ENCODE results near the gene GINS2. TPM values are rescaled to one million over a fixed set of nuclear protein-coding genes. Genes with fewer than 3 reads are reported as not detected.
A peak's percentile ranks its signal among the peaks of the same experiment; 100 is the strongest.

The GINS2 gene
- total RNA-seq, 2 experiments from 2014 or later = 74.3 to 142 TPM

DNA sequence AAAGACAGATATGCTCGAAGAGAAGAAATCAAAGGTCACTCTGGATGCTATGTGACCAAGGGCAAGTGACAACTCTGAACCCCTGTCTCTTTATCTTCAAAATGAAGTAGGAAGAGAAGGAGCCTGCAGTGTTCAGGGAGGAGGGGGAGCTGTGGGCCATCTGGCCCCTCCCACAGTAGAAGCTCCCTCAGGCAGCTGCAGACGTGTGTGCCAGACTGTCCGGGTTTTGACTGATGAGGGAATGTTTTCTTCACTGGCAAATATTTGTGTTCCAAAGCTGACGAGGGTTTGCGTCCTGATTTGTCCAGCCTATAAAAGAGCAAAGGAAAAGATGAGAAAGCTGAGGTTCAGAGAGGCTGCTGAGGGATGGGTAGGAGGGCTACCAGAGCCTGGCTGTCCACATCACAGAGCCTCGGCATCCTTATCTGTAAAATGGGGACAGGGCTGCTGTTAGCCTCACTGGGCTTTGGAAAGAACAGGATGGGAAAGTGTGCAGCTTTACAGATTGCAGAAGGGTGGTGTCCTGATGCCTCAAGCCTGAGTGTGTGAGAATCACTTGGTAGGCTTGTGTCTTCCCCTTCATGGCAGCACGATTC lies 1.8 kb upstream of the GINS2 start:
- Histone ChIP-seq H3K36me3 (ENCODE audit: insufficient read depth, low read length) (peaks cover 19% of the 10 kb centered on the region; the same call in 1 of the 2 replicates), H4K20me1 (ENCODE audit: insufficient read depth, low read length) (no peaks in the 10 kb centered on the region), H3K4me2 (ENCODE audit: low read length) (no peak overlapping the region), H3K27ac (ENCODE audit: low read depth, low read length, poor library complexity, severe bottlenecking) (no peak overlapping the region), H3K4me1 (ENCODE audit: insufficient read depth, low read length, poor library complexity, severe bottlenecking) (peaks cover 39% of the 10 kb centered on the region), H3K9me2 (ENCODE audit: insufficient read depth, low read length) (no peaks in the 10 kb centered on the region), H2AFZ (ENCODE audit: low read length) (0 out of 2 replicates have a peak overlapping the region, but pooled peaks have one; percentile 8), H3K79me2 (ENCODE audit: insufficient read depth, low read depth, low read length) (peaks cover 31% of the 10 kb centered on the region), H3K9me3 (ENCODE audit: low read length) (no peaks in the 10 kb centered on the region), H3K4me3 (ENCODE audit: low read depth, low read length, poor library complexity, severe bottlenecking) (no peak overlapping the region)
- no peak for DNase-seq (ENCODE audit: low spot score)
- TF ChIP-seq, protein P1, sequence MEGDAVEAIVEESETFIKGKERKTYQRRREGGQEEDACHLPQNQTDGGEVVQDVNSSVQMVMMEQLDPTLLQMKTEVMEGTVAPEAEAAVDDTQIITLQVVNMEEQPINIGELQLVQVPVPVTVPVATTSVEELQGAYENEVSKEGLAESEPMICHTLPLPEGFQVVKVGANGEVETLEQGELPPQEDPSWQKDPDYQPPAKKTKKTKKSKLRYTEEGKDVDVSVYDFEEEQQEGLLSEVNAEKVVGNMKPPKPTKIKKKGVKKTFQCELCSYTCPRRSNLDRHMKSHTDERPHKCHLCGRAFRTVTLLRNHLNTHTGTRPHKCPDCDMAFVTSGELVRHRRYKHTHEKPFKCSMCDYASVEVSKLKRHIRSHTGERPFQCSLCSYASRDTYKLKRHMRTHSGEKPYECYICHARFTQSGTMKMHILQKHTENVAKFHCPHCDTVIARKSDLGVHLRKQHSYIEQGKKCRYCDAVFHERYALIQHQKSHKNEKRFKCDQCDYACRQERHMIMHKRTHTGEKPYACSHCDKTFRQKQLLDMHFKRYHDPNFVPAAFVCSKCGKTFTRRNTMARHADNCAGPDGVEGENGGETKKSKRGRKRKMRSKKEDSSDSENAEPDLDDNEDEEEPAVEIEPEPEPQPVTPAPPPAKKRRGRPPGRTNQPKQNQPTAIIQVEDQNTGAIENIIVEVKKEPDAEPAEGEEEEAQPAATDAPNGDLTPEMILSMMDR (conservative IDR thresholded peaks at IDR 0.05; ENCODE audit: low read length) = no peak
- TF ChIP-seq EZH2phosphoT487 (IDR thresholded peaks at IDR 0.05; ENCODE audit: borderline replicate concordance, low read depth, low read length) = no peak
- BruUV-seq (replicated peaks) = no TSS peak
- intact Hi-C loops (cut with micrococcal nuclease; ENCODE audit: unreplicated experiment) = no loop called here
- POLR2A ChIA-PET = interaction anchor here (2.5 kb wide), 1 partner anchor 26 kb away, joined by 12 read pairs; no protein-coding TSS in a partner anchor
- CTCF ChIA-PET (ENCODE audit: unreplicated experiment) = no interaction called here

DNA sequence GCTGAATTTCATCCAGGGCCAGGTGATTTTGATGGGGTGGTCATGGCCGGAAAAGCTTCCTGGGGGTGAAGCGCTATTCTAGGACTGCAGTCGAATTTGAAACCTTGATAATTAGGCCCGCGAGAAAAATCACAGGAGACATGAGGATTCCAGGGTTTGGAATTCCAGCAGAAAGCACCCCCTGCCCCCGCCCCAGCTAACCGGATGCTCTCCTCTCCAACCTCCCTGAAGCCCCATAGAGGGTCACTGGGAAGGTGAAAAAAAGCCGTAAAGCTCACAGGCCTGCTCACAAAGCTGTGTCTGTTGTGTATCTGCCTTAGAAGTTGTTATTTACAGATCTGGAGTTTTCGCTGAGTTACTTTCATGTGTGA lies 1.2 kb upstream of the GINS2 start:
- H3K4me3 ChIP-seq (ENCODE audit: low read depth, low read length, poor library complexity, severe bottlenecking) = no peak overlapping the region
- H3K79me2 ChIP-seq (ENCODE audit: insufficient read depth, low read depth, low read length) = peaks cover 38% of the 10 kb centered on the region
- intact Hi-C loops (cut with micrococcal nuclease; ENCODE audit: unreplicated experiment) = loop anchor here (2.0 to 5.0 kb wide), 2 partner anchors 77 to 212 kb away; partner anchors contain the start of gene GSE1
- H3K4me2 ChIP-seq (ENCODE audit: low read length) = peak overlapping the region; percentile 84
- no TSS peak for BruUV-seq (replicated peaks)
- no peaks in the 10 kb centered on the region for H3K9me3 ChIP-seq (ENCODE audit: low read length)
- H4K20me1 ChIP-seq (ENCODE audit: insufficient read depth, low read length) = peaks cover 4% of the 10 kb centered on the region; the same call in 1 of the 2 replicates
- H3K36me3 ChIP-seq (ENCODE audit: insufficient read depth, low read length) = peaks cover 23% of the 10 kb centered on the region
- DNase-seq (ENCODE audit: low spot score) = no peak
- no peak overlapping the region for H3K27ac ChIP-seq (ENCODE audit: low read depth, low read length, poor library complexity, severe bottlenecking)
- no peaks in the 10 kb centered on the region for H3K9me2 ChIP-seq (ENCODE audit: insufficient read depth, low read length)
- 0 out of 2 replicates have a peak overlapping the region, but pooled peaks have one; percentile 8 for H2AFZ ChIP-seq (ENCODE audit: low read length)
- ChIA-PET CTCF (ENCODE audit: unreplicated experiment) (no interaction called here), POLR2A (interaction anchor here (0.9 to 2.5 kb wide), 2 partner anchors 26 to 64 kb away, joined by 3 to 12 read pairs; no protein-coding TSS in a partner anchor)
- peaks cover 42% of the 10 kb centered on the region for H3K4me1 ChIP-seq (ENCODE audit: insufficient read depth, low read length, poor library complexity, severe bottlenecking)
- TF ChIP-seq, protein P1 (conservative IDR thresholded peaks at IDR 0.05; ENCODE audit: low read length) = no peak
- no peak for TF ChIP-seq EZH2phosphoT487 (IDR thresholded peaks at IDR 0.05; ENCODE audit: borderline replicate concordance, low read depth, low read length)

Data from OCI-LY7 (cell line).